Testis (tissue), 3 donors: Measurements from ENCODE around the gene ECEL1. TPM values are rescaled to one million over a fixed set of nuclear protein-coding genes. Genes with fewer than 3 reads are reported as not detected.

Source experiments
- polyA plus RNA-seq: library from polyadenylated mRNA; stranded (reverse); fragments of 350-450 nt; fragmentation: Illumina TruSeq; extraction: RNeasy Lipid Tissue Mini Kit (QIAGEN cat#74804); gene quantifications from one replicate; pipeline ENCODE4 v1.2.3, GENCODE V29; 2014; ENCODE audit warnings: low read depth, low replicate concordance; ENCODE audit not compliant: insufficient read depth
- total RNA-seq, 2 donors: library from RNA; depleted of rRNA; stranded (reverse); fragments of >200 nt; gene quantifications; one replicate each; pipeline ENCODE4 v1.2.3, GENCODE V29; 2016

The ECEL1 gene
- total and polyA plus RNA-seq, 3 donors from 2014 or later, result 2.7 to 8.7 (median 4.3) TPM

Other genes with a start within 250 kb of the ECEL1 start
- gene ALPP, start 109.1 kb downstream of the ECEL1 start, total RNA-seq, result under 1 TPM; 0.25 to 0.87 TPM
- not detected for gene ALPP, start 109.1 kb downstream of the ECEL1 start, polyA plus RNA-seq
- 1 to 10 TPM in 1 of 2 donors, under 1 TPM in 1; 0.93 to 1.0 TPM for gene ALPG, start 81.0 kb downstream of the ECEL1 start, total RNA-seq
- 0.44 TPM for gene ALPG, start 81.0 kb downstream of the ECEL1 start, polyA plus RNA-seq
- gene ALPI, start 31.7 kb downstream of the ECEL1 start, total RNA-seq, result under 1 TPM in 1 of 2 donors, not detected in 1; 0.43 TPM
- gene ALPI, start 31.7 kb downstream of the ECEL1 start, polyA plus RNA-seq, result 0.16 TPM
- 1 to 10 TPM in 1 of 2 donors, under 1 TPM in 1; 0.87 to 1.2 TPM for gene PRSS56, start 32.6 kb upstream of the ECEL1 start, total RNA-seq
- 0.86 TPM for gene PRSS56, start 32.6 kb upstream of the ECEL1 start, polyA plus RNA-seq
- gene CHRND, start 38.3 kb upstream of the ECEL1 start, total RNA-seq, result under 1 TPM; 0.16 to 0.56 TPM
- gene CHRND, start 38.3 kb upstream of the ECEL1 start, polyA plus RNA-seq, result 0.63 TPM
- not detected for gene CHRNG, start 51.9 kb upstream of the ECEL1 start, total RNA-seq
- 0.26 TPM for gene CHRNG, start 51.9 kb upstream of the ECEL1 start, polyA plus RNA-seq
- 1 to 10 TPM; 9.2 to 9.4 TPM for gene TIGD1, start 62.7 kb upstream of the ECEL1 start, total RNA-seq
- gene TIGD1, start 62.7 kb upstream of the ECEL1 start, polyA plus RNA-seq, result 6.8 TPM
- 10 to 100 TPM; 56.3 to 67.5 TPM for gene EIF4E2, start 62.9 kb upstream of the ECEL1 start, total RNA-seq
- gene EIF4E2, start 62.9 kb upstream of the ECEL1 start, polyA plus RNA-seq, result 93.5 TPM
- 10 to 100 TPM; 16.5 to 22.9 TPM for gene EFHD1, start 145.8 kb upstream of the ECEL1 start, total RNA-seq
- gene EFHD1, start 145.8 kb upstream of the ECEL1 start, polyA plus RNA-seq, result 51.5 TPM
- gene GIGYF2, start 209.5 kb upstream of the ECEL1 start, total RNA-seq, result 100 to 1,000 TPM; 150 to 173 TPM
- 107 TPM for gene GIGYF2, start 209.5 kb upstream of the ECEL1 start, polyA plus RNA-seq